LHCN-M2 (cell line): ENCODE measurements around the gene LRRC74B. TPM values are rescaled to one million over a fixed set of nuclear protein-coding genes. Genes with fewer than 3 reads are reported as not detected.
A peak's percentile ranks its signal among the peaks of the same experiment; 100 is the strongest.

Source experiments
- DNase-seq: peaks from one replicate; pipeline ENCODE4 v3.0.0-alpha.2; 2012; ENCODE audit warnings: low read depth
- total RNA-seq: library from RNA; depleted of rRNA; stranded (reverse); fragments of >200 nt; gene quantifications from 2 replicates; pipeline ENCODE4 v1.2.3, GENCODE V29; 2014; rRNA removed

LRRC74B gene
- total RNA-seq, 1 experiment from 2014 or later = 0.11 TPM

DNA sequence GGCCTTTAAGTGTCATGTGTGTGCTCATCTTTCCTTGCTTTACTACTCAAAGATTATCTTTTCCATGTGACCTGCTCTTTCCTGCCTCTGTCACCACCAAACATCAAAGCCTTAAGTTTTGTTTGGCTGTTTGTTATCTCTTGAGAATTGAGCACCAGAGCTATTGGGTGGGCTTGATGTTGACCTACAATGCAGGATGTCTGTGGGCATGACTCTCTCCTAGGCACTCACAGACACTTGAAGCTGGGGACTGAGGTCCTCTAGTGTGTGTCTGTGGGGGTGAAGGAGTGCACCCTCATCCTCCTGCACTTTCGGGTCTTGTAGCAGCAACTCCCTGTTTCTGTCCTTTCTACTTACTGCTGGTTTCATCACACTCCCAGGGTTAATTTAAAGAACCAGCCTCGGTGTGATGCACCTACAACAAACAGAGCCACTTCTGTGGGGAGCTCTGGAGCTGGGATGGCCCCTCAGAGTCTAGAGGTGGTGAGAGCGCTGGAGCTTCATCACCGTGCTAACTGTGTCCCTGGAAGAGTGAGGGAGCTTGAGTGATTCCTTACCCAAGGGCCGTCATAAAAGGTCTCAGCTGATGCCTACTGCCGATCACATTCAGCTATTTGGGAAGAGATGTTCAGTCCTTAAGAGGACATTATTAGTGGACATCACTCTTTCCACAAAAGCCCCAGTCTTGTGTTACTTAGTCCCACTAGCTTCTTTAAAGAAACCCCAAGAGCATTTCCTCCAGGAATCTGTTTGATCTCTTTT, 56.3 kb downstream of the LRRC74B start:
- no peak for DNase-seq

- DNase-seq = peak; percentile 52
Observed at GRCh38 chr22:21102659-21103267, 57.0 kb downstream of the LRRC74B start.

- no peak for DNase-seq
Observed at GRCh38 chr22:21103633-21104032, 57.9 kb downstream of the LRRC74B start.

DNA sequence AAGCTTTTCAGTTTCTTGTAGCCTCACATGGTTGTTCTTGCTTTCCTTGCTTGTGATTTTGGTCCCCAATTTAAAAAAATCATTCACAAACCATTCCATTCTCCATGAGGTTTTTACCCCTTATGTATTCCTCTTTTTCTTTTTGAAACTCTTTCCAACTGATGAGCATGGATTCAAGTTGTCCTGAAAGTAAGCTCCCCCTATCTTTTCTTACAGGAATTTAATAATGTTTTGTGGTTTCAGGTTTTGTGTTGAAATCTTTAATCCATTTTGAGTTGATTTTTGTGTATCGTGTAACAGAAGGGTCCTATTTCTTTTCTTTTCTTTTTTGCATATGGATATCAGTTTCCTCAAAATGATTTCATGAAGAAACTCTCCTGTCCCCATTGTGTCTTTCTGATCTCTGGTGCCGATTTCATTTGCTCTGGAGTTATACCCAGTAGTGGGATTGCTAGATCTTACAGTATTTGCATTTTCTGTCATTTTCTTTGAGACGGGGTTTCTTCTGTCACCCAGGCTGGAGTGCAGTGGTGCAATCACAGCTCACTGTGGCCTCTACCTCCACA, 58.5 kb downstream of the LRRC74B start:
- DNase-seq = no peak

GRCh38 chr22:21105294-21105693, 59.5 kb downstream of the LRRC74B start:
- DNase-seq = no peak

GRCh38 chr22:21106000-21106399, 60.3 kb downstream of the LRRC74B start:
- no peak for DNase-seq

DNA sequence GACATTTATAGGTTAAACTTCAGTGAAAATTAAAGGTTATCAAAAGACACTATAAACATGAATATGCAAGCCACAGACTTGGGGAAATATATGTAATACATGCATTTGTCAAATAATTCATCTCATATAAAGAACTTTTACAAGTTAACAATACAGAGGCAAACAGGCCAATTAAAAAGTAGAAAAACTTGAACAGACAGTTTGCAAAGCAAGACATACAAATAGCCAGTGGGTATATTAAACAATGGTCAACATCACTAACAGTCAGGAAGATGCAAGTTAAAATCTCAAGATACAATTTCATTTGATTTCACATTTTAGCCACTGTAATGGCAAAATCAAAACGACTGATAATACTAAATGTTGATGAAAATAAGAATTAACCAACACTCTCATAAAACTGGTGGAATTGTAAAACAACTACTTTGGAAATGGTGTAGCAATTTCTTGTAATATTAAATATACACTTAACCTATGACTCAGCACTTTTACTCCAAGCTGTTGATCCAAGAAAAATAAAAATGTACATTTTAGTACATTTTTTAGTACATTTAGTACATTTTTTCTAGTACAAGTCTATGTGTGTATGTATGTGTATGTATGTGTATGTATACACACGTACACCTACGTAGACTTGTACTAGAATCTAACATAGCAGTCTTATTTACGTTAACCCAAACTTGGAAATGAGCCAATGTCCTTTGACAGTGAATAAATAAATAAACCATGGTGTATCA, 62.8 kb downstream of the LRRC74B start:
- DNase-seq = no peak

Other genes starting within 250 kb of the LRRC74B start
- gene PI4KA, start 187.1 kb upstream of the LRRC74B start, total RNA-seq = 28.4 and 40.0 TPM in 2 replicates
- 14.7 and 14.9 TPM in 2 replicates for gene SNAP29, start 186.9 kb upstream of the LRRC74B start, total RNA-seq
- gene CRKL, start 128.5 kb upstream of the LRRC74B start, total RNA-seq = 46.2 and 50.0 TPM in 2 replicates
- gene AIFM3, start 78.7 kb upstream of the LRRC74B start, total RNA-seq = 0.13 TPM in 1 of 2 replicates, not detected in the other
- 57.6 and 64.1 TPM in 2 replicates for gene LZTR1, start 63.6 kb upstream of the LRRC74B start, total RNA-seq
- gene THAP7, start 43.8 kb upstream of the LRRC74B start, total RNA-seq = 73.7 and 79.7 TPM in 2 replicates
- gene P2RX6, start 30.8 kb upstream of the LRRC74B start, total RNA-seq = 51.2 and 63.5 TPM in 2 replicates
- 0.06 and 0.40 TPM in 2 replicates for gene SLC7A4, start 13.4 kb upstream of the LRRC74B start, total RNA-seq